Glomerular endothelial cell (primary cell): ENCODE results near the gene NEURL1. TPM values are rescaled to one million over a fixed set of nuclear protein-coding genes. Genes with fewer than 3 reads are reported as not detected.

ENCODE experiments used
- DNase-seq: peaks from one replicate; pipeline ENCODE4 v3.0.0-alpha.2; 2011; ENCODE audit warnings: low read depth, low spot score; ENCODE audit errors: extremely low read depth
- total RNA-seq: library from RNA; depleted of rRNA; stranded (reverse); fragments of >200 nt; gene quantifications from 2 replicates; pipeline ENCODE4 v1.2.3, GENCODE V29; 2015

The NEURL1 gene
- total RNA-seq: 0.05 and 0.47 TPM in 2 replicates

GRCh38 chr10:103493362-103493915, at the start of gene NEURL1:
NEURL1 (plus strand) TSS chr10:103493705; CDS start chr10:103494388, 683 bp downstream.
- DNase-seq: no peak

- DNase-seq: no peak
These were observed 49.0 kb upstream of the NEURL1 start for GRCh38 chr10:103444478-103444877.

GRCh38 chr10:103445366-103445765, 48.1 kb upstream of the NEURL1 start:
- no peak for DNase-seq

GRCh38 chr10:103445767-103446567, 47.5 kb upstream of the NEURL1 start:
- peak; percentile 39 for DNase-seq

GRCh38 chr10:103447187-103447586, 46.3 kb upstream of the NEURL1 start:
- no peak for DNase-seq

- no peak for DNase-seq
These were observed 44.8 kb upstream of the NEURL1 start for GRCh38 chr10:103448746-103449145.

- DNase-seq: no peak
These were observed 44.0 kb upstream of the NEURL1 start for GRCh38 chr10:103449208-103450144.

- DNase-seq: no peak
These were observed 43.3 kb upstream of the NEURL1 start for GRCh38 chr10:103450201-103450695.

- no peak for DNase-seq
These were observed 42.3 kb upstream of the NEURL1 start for GRCh38 chr10:103451091-103451813.

- DNase-seq: no peak
These were observed 41.5 kb upstream of the NEURL1 start, which contains the start of gene CALHM2 for GRCh38 chr10:103451831-103452505. CALHM2 (minus strand) TSS chr10:103452370; CDS start chr10:103449941, 2,429 bp downstream.

- DNase-seq: no peak
These were observed 40.8 kb upstream of the NEURL1 start for GRCh38 chr10:103452506-103453230.

GRCh38 chr10:103454026-103454425, 39.5 kb upstream of the NEURL1 start:
- DNase-seq: no peak

- DNase-seq: no peak
These were observed 38.3 kb upstream of the NEURL1 start for GRCh38 chr10:103455235-103455634.

- DNase-seq: no peak
These were observed 37.3 kb upstream of the NEURL1 start for GRCh38 chr10:103456074-103456660.

GRCh38 chr10:103457176-103457712, 36.3 kb upstream of the NEURL1 start:
- no peak for DNase-seq

- no peak for DNase-seq
These were observed 35.5 kb upstream of the NEURL1 start for GRCh38 chr10:103457896-103458583.

- no peak for DNase-seq
These were observed 34.8 kb upstream of the NEURL1 start, which contains the start of gene CALHM1 for GRCh38 chr10:103458720-103459119. CALHM1 (minus strand) TSS chr10:103458900; CDS start chr10:103458751, 149 bp downstream.

GRCh38 chr10:103459615-103460014, 33.9 kb upstream of the NEURL1 start:
- no peak for DNase-seq
